ENCODE measurements around the gene FSTL5. TPM values are rescaled to one million over a fixed set of nuclear protein-coding genes. Genes with fewer than 3 reads are reported as not detected.

The FSTL5 gene
- total and polyA plus RNA-seq, 2 experiments from 2014 or later, result 0.29 to 0.57 TPM

GRCh38 chr4:162046135-162046534 lies 117.7 kb downstream of the FSTL5 start:
- no peaks in the 10 kb centered on the region for H3K27me3 ChIP-seq
- no peak for TF ChIP-seq EZH2phosphoT487 (IDR thresholded peaks at IDR 0.05; ENCODE audit: low read depth, severe bottlenecking, unreplicated experiment)
- no peak for TF ChIP-seq EZH2 (IDR thresholded peaks at IDR 0.05; ENCODE audit: borderline replicate concordance)
- no peak for TF ChIP-seq CTCF (IDR thresholded peaks at IDR 0.05; ENCODE audit: poor library complexity)
- no peaks in the 10 kb centered on the region for H3K36me3 ChIP-seq (replicated peaks; ENCODE audit: insufficient read depth, low read depth)
- no peaks in the 10 kb centered on the region for H3K4me1 ChIP-seq (ENCODE audit: insufficient read depth)
- H3K9me2 ChIP-seq (replicated peaks; ENCODE audit: insufficient read depth), result no peaks in the 10 kb centered on the region
- no peak overlapping the region for H3K4me3 ChIP-seq
- H3K9me3 ChIP-seq (ENCODE audit: low read depth), result no peaks in the 10 kb centered on the region
- no peaks in the 10 kb centered on the region for H3K79me2 ChIP-seq
- no peak overlapping the region for H3K27ac ChIP-seq
- H4K20me1 ChIP-seq (ENCODE audit: insufficient read depth, poor library complexity, severe bottlenecking), result no peaks in the 10 kb centered on the region
- 39% methylated on average over 4 of the region's 4 CpGs for WGBS (ENCODE audit: low lambda C conversion rate, missing lambda C conversion rate)
- no peak overlapping the region for H3K4me2 ChIP-seq
- no peak for DNase-seq (ENCODE audit: low spot score)
- no peak overlapping the region for H2AFZ ChIP-seq

GRCh38 chr4:162038112-162038511 lies 125.7 kb downstream of the FSTL5 start:
- no peaks in the 10 kb centered on the region for H3K9me3 ChIP-seq (ENCODE audit: low read depth)
- TF ChIP-seq EZH2 (IDR thresholded peaks at IDR 0.05; ENCODE audit: borderline replicate concordance) (no peak), CTCF (IDR thresholded peaks at IDR 0.05; ENCODE audit: poor library complexity) (no peak), EZH2phosphoT487 (IDR thresholded peaks at IDR 0.05; ENCODE audit: low read depth, severe bottlenecking, unreplicated experiment) (no peak)
- WGBS (ENCODE audit: low lambda C conversion rate, missing lambda C conversion rate), result 57% methylated on average over 3 of the region's 3 CpGs
- no peaks in the 10 kb centered on the region for H3K27me3 ChIP-seq
- H3K4me2 ChIP-seq, result no peak overlapping the region
- no peak overlapping the region for H3K27ac ChIP-seq
- no peaks in the 10 kb centered on the region for H3K79me2 ChIP-seq
- no peaks in the 10 kb centered on the region for H3K4me1 ChIP-seq (ENCODE audit: insufficient read depth)
- no peak overlapping the region for H3K4me3 ChIP-seq
- no peaks in the 10 kb centered on the region for H3K36me3 ChIP-seq (replicated peaks; ENCODE audit: insufficient read depth, low read depth)
- H3K9me2 ChIP-seq (replicated peaks; ENCODE audit: insufficient read depth), result no peaks in the 10 kb centered on the region
- no peak for DNase-seq (ENCODE audit: low spot score)
- H4K20me1 ChIP-seq (ENCODE audit: insufficient read depth, poor library complexity, severe bottlenecking), result no peaks in the 10 kb centered on the region
- no peak overlapping the region for H2AFZ ChIP-seq

GRCh38 chr4:162017863-162018262 lies 145.9 kb downstream of the FSTL5 start:
- no peak overlapping the region for H3K4me3 ChIP-seq
- no peak overlapping the region for H3K4me2 ChIP-seq
- H3K27me3 ChIP-seq, result no peaks in the 10 kb centered on the region
- DNase-seq (ENCODE audit: low spot score), result no peak
- no peaks in the 10 kb centered on the region for H3K4me1 ChIP-seq (ENCODE audit: insufficient read depth)
- TF ChIP-seq EZH2 (IDR thresholded peaks at IDR 0.05; ENCODE audit: borderline replicate concordance) (no peak), CTCF (IDR thresholded peaks at IDR 0.05; ENCODE audit: poor library complexity) (no peak), EZH2phosphoT487 (IDR thresholded peaks at IDR 0.05; ENCODE audit: low read depth, severe bottlenecking, unreplicated experiment) (no peak)
- H3K27ac ChIP-seq, result no peak overlapping the region
- H3K9me2 ChIP-seq (replicated peaks; ENCODE audit: insufficient read depth), result no peaks in the 10 kb centered on the region
- no peaks in the 10 kb centered on the region for H3K79me2 ChIP-seq
- no peaks in the 10 kb centered on the region for H4K20me1 ChIP-seq (ENCODE audit: insufficient read depth, poor library complexity, severe bottlenecking)
- whole genome bisulfite sequencing (ENCODE audit: low lambda C conversion rate, missing lambda C conversion rate), result 76% methylated on average over 2 of the region's 2 CpGs
- no peaks in the 10 kb centered on the region for H3K36me3 ChIP-seq (replicated peaks; ENCODE audit: insufficient read depth, low read depth)
- H3K9me3 ChIP-seq (ENCODE audit: low read depth), result no peaks in the 10 kb centered on the region
- no peak overlapping the region for H2AFZ ChIP-seq

- H3K9me3 ChIP-seq (ENCODE audit: low read depth), result no peaks in the 10 kb centered on the region
- no peaks in the 10 kb centered on the region for H3K9me2 ChIP-seq (replicated peaks; ENCODE audit: insufficient read depth)
- no peak overlapping the region for H2AFZ ChIP-seq
- H3K36me3 ChIP-seq (replicated peaks; ENCODE audit: insufficient read depth, low read depth), result no peaks in the 10 kb centered on the region
- H3K27ac ChIP-seq, result no peak overlapping the region
- H3K4me2 ChIP-seq, result no peak overlapping the region
- DNase-seq (ENCODE audit: low spot score), result no peak
- no peaks in the 10 kb centered on the region for H3K79me2 ChIP-seq
- no peaks in the 10 kb centered on the region for H3K4me1 ChIP-seq (ENCODE audit: insufficient read depth)
- no peaks in the 10 kb centered on the region for H4K20me1 ChIP-seq (ENCODE audit: insufficient read depth, poor library complexity, severe bottlenecking)
- no peaks in the 10 kb centered on the region for H3K27me3 ChIP-seq
- H3K4me3 ChIP-seq, result no peak overlapping the region
- no peak for TF ChIP-seq CTCF (IDR thresholded peaks at IDR 0.05; ENCODE audit: poor library complexity)
- WGBS (ENCODE audit: low lambda C conversion rate, missing lambda C conversion rate), result 83% methylated on average over 2 of the region's 2 CpGs
These were observed 146.8 kb downstream of the FSTL5 start for GRCh38 chr4:162016991-162017390.

All from hepatocyte (in vitro differentiated cells).